Activated B cell treated with CpG ODN at 0.5 μM for 24 hours (primary cell): ENCODE data around the gene GPAT3. TPM values are rescaled to one million over a fixed set of nuclear protein-coding genes. Genes with fewer than 3 reads are reported as not detected.

Experiments
- ATAC-seq: fragments of 200-7000 bp; cut with Tn5 transposase; one replicate; pipeline ENCODE4 v1.10.0; 2021; ENCODE audit warnings: low read depth, mild to moderate bottlenecking, moderate library complexity
- CTCF ChIA-PET: fragments of 350-600 bp; sonication (Branson Sonifier 250); formaldehyde crosslinking; loops from one replicate; lab custom pipeline; 2021; ENCODE audit warnings: antibody characterized with exemption; lab: Charles Lee
- POLR2A ChIA-PET: fragments of 350-600 bp; sonication (Branson Sonifier 250); formaldehyde crosslinking; loops from one replicate; lab custom pipeline; 2021; ENCODE audit warnings: antibody characterized with exemption; lab: Charles Lee
- DNase-seq: peaks from one replicate; pipeline ENCODE4 v3.0.0; 2022
- H3K27ac Mint-ChIP-seq: one replicate; pipeline ENCODE4 v1.8.0; 2020; ENCODE audit warnings: mixed read lengths
- H3K27me3 Mint-ChIP-seq: one replicate; pipeline ENCODE4 v1.8.0; 2021; ENCODE audit warnings: mixed read lengths
- H3K36me3 Mint-ChIP-seq: one replicate; pipeline ENCODE4 v1.8.0; 2021; ENCODE audit warnings: low read depth, mixed read lengths
- H3K4me1 Mint-ChIP-seq: one replicate; pipeline ENCODE4 v1.8.0; 2021; ENCODE audit warnings: mixed read lengths
- H3K4me3 Mint-ChIP-seq: one replicate; pipeline ENCODE4 v1.8.0; 2020; ENCODE audit warnings: mild to moderate bottlenecking, mixed read lengths
- H3K9me3 Mint-ChIP-seq: one replicate; pipeline ENCODE4 v1.8.0; 2020; ENCODE audit warnings: mixed read lengths
- CTCF ChIP-seq: fragments of 200-600 bp; IDR thresholded peaks from one replicate; pipeline ENCODE4 v1.8.0; 2022; ENCODE audit warnings: antibody characterized with exemption, mild to moderate bottlenecking
- intact Hi-C: fragments of 100-400 bp; cut with micrococcal nuclease; formaldehyde crosslinking; loops from one replicate; pipeline ENCODE4 v1.15.1; 2024
- total RNA-seq: library from RNA; stranded (reverse); gene quantifications from 2 replicates; pipeline ENCODE4 v1.2.3, GENCODE V29; 2022

The GPAT3 gene
- total RNA-seq, 1 donor from 2014 or later, result 0.91 TPM

- peaks cover 20% of the 10 kb centered on the region for H3K9me3 Mint-ChIP-seq
- ChIA-PET POLR2A (no interaction called here), CTCF (no interaction called here)
- ATAC-seq (no peak), DNase-seq (no peak)
- peaks cover 3% of the 10 kb centered on the region for H3K36me3 Mint-ChIP-seq
- no peak for TF ChIP-seq CTCF
- intact Hi-C loops, result no loop called here
- no peak overlapping the region for H3K27ac Mint-ChIP-seq
- H3K4me3 Mint-ChIP-seq, result no peak overlapping the region
- H3K4me1 Mint-ChIP-seq, result no peaks in the 10 kb centered on the region
- peaks cover 18% of the 10 kb centered on the region for H3K27me3 Mint-ChIP-seq
Measured at GRCh38 chr4:83625821-83626220, 89.9 kb downstream of the GPAT3 start.

- Mint-ChIP-seq H3K4me3 (no peak overlapping the region), H3K9me3 (peaks cover 14% of the 10 kb centered on the region), H3K27ac (no peak overlapping the region), H3K4me1 (no peaks in the 10 kb centered on the region), H3K36me3 (peaks cover 3% of the 10 kb centered on the region), H3K27me3 (peaks cover 18% of the 10 kb centered on the region)
- intact Hi-C loops, result no loop called here
- DNase-seq (no peak), ATAC-seq (no peak)
- ChIA-PET POLR2A (no interaction called here), CTCF (no interaction called here)
- no peak for TF ChIP-seq CTCF
Measured at GRCh38 chr4:83626245-83626836, 90.4 kb downstream of the GPAT3 start.

GRCh38 chr4:83629945-83630721, 94.2 kb downstream of the GPAT3 start:
- ATAC-seq (no peak), DNase-seq (no peak)
- CTCF ChIA-PET, result interaction anchor here (0.7 kb wide), 1 partner anchor 15 kb away, joined by 4 read pairs; no protein-coding TSS in a partner anchor

GRCh38 chr4:83631066-83631465, 95.2 kb downstream of the GPAT3 start:
- TF ChIP-seq CTCF, result no peak
- Mint-ChIP-seq H3K27ac (no peak overlapping the region), H3K4me3 (no peak overlapping the region), H3K36me3 (no peaks in the 10 kb centered on the region), H3K4me1 (no peaks in the 10 kb centered on the region), H3K9me3 (no peaks in the 10 kb centered on the region), H3K27me3 (no peaks in the 10 kb centered on the region)
- POLR2A ChIA-PET, result no interaction called here
- intact Hi-C loops, result no loop called here
- CTCF ChIA-PET, result interaction anchor here (1.2 to 2.2 kb wide), 2 partner anchors 14 to 139 kb away, joined by 3 to 5 read pairs; no protein-coding TSS in a partner anchor
- DNase-seq (no peak), ATAC-seq (no peak)

More at GRCh38 chr4:83629945-83630721, 94.2 kb downstream of the GPAT3 start:
- Mint-ChIP-seq H3K4me3 (no peak overlapping the region), H3K9me3 (no peaks in the 10 kb centered on the region), H3K27me3 (no peaks in the 10 kb centered on the region), H3K4me1 (no peaks in the 10 kb centered on the region), H3K27ac (no peak overlapping the region), H3K36me3 (no peaks in the 10 kb centered on the region)
- POLR2A ChIA-PET, result interaction anchor here (0.6 kb wide), 1 partner anchor 51 kb away, joined by 7 read pairs; no protein-coding TSS in a partner anchor
- intact Hi-C loops, result no loop called here
- no peak for TF ChIP-seq CTCF

GRCh38 chr4:83636930-83637329, 101.0 kb downstream of the GPAT3 start:
- TF ChIP-seq CTCF, result no peak
- H3K27me3 Mint-ChIP-seq, result no peaks in the 10 kb centered on the region
- ChIA-PET POLR2A (no interaction called here), CTCF (no interaction called here)
- H3K36me3 Mint-ChIP-seq, result no peaks in the 10 kb centered on the region
- intact Hi-C loops, result no loop called here
- no peaks in the 10 kb centered on the region for H3K4me1 Mint-ChIP-seq
- ATAC-seq (no peak), DNase-seq (no peak)
- no peak overlapping the region for H3K27ac Mint-ChIP-seq
- H3K4me3 Mint-ChIP-seq, result no peak overlapping the region
- H3K9me3 Mint-ChIP-seq, result no peaks in the 10 kb centered on the region
